Tongue (tissue), 2 donors: ENCODE measurements around the gene RCOR1. TPM values are rescaled to one million over a fixed set of nuclear protein-coding genes. Genes with fewer than 3 reads are reported as not detected.

ENCODE experiments used
- DNase-seq: peaks from one replicate; pipeline ENCODE4 v3.0.0-alpha.2; 2015
- total RNA-seq: library from RNA; depleted of rRNA; stranded (reverse); fragments of >200 nt; gene quantifications from one replicate; pipeline ENCODE4 v1.2.3, GENCODE V29; 2014

Gene RCOR1
- total RNA-seq, 1 donor from 2014 or later: 25.4 TPM

GRCh38 chr14:102678394-102678793 lies 85.9 kb downstream of the RCOR1 start:
- no peak for DNase-seq

DNA sequence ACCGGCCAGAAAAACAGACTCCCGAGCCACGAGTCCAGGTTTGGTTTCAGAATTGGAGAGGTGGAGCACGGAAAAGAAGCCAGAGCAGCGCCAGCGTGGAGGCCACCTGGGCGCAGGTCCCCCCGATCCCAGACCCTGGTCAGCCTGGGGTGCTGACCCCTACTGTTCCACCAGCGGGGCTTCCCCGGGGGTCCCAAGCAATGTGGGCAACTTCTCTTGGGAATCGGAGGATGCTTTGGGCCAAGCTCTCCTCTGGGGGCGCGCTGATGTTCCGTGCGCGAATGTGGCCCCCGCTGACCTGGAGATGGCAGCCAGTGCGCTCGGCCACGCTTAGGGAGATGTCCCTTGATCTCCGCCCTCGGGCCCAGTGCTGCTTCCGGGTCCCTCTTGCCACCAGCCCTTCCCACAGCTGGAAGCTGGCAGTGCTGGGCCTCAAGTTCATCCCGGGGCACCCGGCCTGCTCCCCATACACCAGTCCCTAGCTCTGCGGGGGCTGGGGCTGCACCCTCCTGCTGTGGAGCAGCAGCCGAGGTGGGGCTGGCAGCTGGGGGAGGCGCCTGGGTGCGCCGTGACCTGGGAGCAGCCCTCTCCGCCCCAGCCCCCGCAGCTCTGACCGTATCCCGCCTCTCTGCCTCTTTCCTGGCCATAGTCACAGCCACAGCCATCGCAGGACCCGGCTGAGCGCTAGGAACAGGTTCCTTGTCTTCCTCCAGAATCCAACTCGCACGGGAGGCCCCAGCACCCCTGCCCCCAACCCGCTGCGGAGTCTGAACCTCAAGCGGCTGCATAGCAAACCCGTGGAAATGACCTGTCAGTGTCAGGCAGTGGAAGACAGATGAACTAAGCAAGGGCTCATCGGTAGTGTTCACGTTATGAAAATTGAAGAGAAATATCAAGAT lies 91.2 kb downstream of the RCOR1 start:
- no peak for DNase-seq

DNA sequence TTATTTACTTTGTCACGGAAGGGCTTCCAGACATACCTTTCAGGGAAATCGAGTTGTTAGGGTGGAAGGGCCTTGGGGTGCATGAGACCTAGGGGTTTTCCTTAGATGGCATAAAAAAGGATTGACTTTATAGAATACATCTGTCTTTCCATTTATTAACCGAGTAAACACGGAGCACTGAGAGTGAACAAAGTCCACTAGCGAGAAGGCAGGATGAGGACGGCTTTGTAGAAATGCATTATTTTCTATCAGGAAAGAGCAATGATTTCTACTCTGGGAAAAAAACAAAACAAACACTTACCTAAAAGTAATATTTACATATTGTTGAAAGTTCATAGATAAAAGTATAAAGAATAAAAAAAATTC lies 91.8 kb downstream of the RCOR1 start:
- no peak for DNase-seq

DNA sequence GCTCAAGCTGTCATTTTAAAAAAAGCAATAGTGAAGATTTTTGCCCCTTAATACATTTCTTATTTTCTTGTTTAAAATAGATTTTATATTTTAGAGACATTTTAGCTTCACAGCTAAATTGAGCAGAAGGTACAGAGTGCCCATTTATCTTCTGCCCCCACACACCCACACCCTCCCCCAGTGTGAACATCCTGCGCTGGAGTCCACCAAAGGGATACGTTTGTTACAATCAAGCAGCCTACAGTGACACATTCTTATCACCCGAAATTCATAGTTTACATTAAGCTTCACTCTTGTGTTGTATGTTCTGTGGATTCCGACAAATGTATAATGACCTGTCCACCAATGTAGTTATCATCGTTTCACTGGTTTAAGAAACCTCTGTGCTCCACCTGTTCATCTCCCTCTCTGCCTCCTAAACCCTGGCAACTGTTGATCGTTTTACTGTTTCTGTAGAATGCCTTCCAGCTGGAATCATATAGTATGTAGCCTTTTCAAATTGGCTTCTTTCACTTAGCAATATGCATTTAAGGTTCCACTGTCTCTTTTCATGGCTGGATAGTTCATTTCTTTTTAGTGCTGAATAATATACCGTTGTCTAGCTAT lies 93.8 kb downstream of the RCOR1 start:
- DNase-seq: peak; percentile 13

GRCh38 chr14:102688290-102688689 lies 95.8 kb downstream of the RCOR1 start:
- no peak for DNase-seq

DNA sequence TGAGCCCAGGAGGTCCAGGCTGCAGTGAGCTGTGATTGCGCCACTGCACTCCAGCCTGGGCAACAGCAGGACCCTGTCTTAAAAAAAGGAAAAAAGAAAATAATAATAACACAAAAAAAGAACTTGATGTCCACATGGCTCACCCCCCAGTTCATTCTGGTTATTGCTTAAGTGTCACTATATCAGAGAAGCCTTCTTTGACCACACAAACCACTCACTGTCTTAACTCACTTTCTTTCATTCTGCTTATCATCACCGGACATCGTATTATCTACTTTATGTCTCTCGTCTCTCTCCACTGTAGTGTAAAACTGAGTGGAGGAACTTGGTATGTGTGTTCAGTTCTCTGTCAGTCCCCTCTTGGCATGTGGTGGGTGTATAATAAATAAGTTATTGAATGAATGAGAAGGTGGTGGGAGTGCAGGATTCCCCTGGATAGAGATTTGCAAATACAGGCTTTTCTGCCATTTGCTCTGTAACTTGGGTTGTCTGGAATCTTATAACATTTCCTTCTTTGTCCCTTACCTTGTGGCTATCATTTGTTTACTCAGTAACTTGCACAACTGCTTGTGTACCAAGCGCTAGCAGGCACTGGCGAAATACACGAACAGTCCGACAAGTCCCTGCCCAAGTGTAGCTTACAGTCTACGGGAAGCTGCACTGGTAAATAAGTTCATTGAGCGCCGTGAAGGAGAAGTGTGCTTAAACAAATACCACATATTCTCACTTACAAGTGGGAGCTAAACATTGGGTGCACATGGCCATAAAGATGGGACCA lies 98.2 kb downstream of the RCOR1 start:
- no peak for DNase-seq

DNA sequence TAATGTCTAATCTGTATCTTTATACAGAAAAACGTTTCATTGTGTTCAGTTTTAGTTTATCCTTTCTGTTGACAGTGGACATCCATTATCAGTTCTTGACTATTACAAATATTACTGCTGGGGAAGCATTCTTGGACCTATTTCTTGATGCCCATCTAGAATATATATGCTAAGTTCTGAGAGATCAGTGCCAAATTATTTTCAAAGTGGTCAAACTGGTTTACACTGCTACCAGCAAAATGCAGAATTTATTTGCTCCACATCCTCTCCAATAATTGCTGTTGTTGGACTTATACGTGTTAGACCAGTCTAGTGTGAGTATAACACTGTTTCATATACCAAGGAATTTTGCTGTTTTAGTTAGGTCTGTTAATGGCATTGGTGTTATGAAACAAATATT lies 99.3 kb downstream of the RCOR1 start:
- no peak for DNase-seq

DNA sequence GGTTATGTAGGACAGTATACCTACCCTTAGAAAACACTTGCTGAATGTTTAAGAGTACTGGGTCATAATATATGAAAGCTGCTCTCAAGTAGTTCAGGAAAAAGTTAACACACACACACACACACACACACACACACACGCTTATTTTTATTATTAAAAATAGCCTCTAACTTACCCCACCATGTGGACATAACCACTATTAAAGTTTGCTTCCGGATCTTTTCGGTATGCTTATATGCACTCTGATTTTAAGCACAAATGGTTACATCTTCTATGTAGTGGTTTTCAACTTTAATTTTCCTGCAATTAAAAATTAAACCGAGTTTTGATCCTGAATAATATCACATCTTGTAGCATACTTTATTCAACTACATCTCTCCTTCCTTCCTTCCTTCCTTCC lies 99.9 kb downstream of the RCOR1 start:
- no peak for DNase-seq

- DNase-seq: peak; percentile 22
Observed at GRCh38 chr14:102693006-102693755, 100.7 kb downstream of the RCOR1 start.

GRCh38 chr14:102694530-102695166 lies 102.2 kb downstream of the RCOR1 start:
- peak; percentile 92 for DNase-seq

- DNase-seq: no peak
Observed at GRCh38 chr14:102695167-102695555, 102.7 kb downstream of the RCOR1 start.

- no peak for DNase-seq
Observed at GRCh38 chr14:102696332-102696731, 103.9 kb downstream of the RCOR1 start.

DNA sequence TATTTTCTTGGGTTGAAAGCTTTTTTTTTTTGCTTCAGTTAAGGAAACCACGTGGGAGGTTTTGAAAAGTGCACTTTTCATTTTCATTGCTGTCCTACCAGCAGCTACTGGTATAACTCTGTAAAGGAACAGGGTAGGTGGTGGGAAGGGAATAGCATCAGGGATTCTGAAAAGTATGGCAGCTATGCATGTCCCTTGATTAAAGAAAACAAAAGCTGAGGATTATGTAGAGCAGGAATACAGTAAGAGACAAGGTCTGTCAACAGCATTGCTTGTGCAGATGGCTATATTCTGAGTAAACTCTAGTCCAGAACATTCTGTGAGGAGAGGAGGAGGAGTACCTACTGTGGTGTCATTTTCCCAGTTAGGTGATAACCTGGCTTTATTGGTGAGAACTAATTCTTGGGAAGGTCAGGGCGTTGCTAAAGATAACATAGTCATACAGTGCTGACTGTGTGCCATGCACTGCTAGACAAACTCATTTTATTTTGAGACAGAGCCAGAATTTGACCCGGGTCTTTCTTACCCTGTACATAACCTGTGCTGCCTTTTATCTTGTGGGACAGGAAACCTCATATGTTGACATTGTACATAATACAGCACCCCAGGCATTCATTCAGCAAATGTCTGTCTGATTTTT lies 104.5 kb downstream of the RCOR1 start:
- no peak for DNase-seq

DNA sequence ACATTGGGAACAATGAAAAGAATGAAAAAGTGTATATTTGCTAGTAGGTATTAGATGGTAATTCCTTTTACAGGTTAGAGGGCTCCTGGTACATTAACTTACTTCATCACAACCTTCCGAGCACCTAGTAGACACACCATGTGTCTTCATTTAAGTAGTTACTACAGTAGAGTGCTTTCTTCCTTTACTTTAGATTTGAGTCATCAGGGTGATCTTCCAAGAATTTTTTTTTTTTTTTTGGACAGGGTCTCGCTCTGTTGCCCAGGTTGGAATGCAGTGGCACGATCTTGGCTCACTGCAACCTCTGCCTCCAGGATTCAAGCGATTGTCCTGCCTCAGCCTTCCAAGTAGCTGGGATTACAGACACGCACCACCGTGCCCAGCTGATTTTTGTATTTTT lies 105.1 kb downstream of the RCOR1 start:
- DNase-seq: no peak

GRCh38 chr14:102699416-102700110 lies 107.1 kb downstream of the RCOR1 start:
- no peak for DNase-seq

DNA sequence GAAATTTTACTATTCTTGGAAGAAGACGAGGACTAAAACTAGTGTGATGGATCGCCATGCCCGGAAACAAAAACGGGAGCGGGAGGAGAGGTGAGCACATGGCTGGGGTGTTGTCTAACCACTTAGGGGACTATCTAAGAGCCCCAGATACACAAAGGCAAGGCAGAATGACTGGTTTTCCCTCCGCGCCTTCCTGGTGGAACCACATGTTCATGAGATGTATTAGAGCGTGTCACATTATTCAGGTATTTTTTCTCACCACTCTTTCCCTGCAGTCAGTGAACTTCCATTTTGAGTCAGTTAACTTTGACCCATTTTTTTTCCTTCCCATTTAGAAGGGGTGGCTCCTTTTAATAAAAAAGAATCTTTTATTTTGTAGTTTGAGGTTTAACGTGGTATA lies 116.0 kb downstream of the RCOR1 start:
- DNase-seq: no peak

GRCh38 chr14:102711207-102711606 lies 118.8 kb downstream of the RCOR1 start:
- DNase-seq: no peak

GRCh38 chr14:102711946-102712345 lies 119.5 kb downstream of the RCOR1 start:
- no peak for DNase-seq

- DNase-seq: peak; percentile 63
Observed at GRCh38 chr14:102717276-102717675, 124.8 kb downstream of the RCOR1 start.

DNA sequence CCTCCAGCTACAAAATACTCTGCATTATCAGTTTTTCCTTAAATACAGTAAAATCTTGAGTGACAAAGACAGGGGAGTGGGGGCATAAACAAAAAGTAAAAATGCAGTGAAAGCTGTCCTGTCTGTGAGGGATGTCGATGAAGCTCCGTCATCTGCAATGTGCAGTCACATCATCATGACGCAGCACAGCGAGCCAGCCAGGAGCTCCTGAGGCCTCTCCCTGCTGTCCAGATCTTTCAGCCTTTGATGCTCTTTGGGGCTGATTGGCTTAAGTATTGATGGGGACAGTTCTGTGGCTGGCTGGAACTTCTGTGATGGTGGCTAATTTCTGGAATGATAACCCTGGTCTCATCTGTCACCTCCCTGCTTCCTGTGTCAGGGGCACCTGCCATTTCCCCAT lies 130.2 kb downstream of the RCOR1 start:
- no peak for DNase-seq

GRCh38 chr14:102723650-102724049 lies 131.2 kb downstream of the RCOR1 start:
- DNase-seq: peak; percentile 39
